Amygdala (tissue), 56 donors: ENCODE measurements around the gene IL27RA.

Source experiments
- DNase-seq, 56 donors: peaks; one replicate each; lab custom pipeline; 2025; lab: John Stamatoyannopoulos, UW

The IL27RA gene

DNA sequence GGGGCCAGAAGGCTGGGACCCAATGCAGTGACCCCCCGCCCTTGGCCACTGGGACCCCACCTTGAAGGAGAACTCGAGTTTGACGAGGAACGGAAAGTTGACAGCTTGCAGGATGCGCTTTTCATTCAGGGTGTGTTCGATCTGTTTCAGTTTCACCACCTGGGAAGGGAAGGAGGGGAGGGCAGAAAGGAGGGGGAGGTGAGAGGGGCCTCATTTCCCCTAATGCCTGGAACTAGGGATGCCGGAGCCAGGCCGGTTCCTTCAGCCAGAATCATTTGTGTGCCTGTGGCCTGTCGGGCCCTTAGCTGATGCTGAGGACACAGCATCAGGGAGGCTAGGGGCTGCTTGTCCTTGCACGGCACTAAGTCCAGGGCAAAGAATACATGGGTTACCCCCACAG, 71.2 kb downstream of the IL27RA start:
- DNase-seq, result no peak
